Calu3 (cell line): Measurements from ENCODE around the gene HIRIP3. TPM values are rescaled to one million over a fixed set of nuclear protein-coding genes. Genes with fewer than 3 reads are reported as not detected.
"Not testable (repeated sequence)": the region's sequence is repeated elsewhere in the genome, so short reads cannot be mapped to it uniquely, and the experiment has no call there.

Source experiments
- BruUV-seq: library from RNA; stranded (reverse); fragments of 400-500 nt; replicated peaks from 2 replicates; lab custom pipeline; 2021; lab: Mats Ljungman, UMichigan
- CTCF ChIA-PET: fragments of 300-600 bp; sonication (Branson Sonifier 250); formaldehyde crosslinking; loops from one replicate; lab custom pipeline; 2022; ENCODE audit warnings: antibody characterized with exemption; lab: Charles Lee
- DNase-seq: peaks from one replicate; pipeline ENCODE4 v3.0.0; 2022
- H3K27ac Mint-ChIP-seq: one replicate; pipeline ENCODE4 v1.8.0; 2022; ENCODE audit warnings: mixed read lengths; ENCODE audit not compliant: unreplicated experiment
- H3K27me3 Mint-ChIP-seq: one replicate; pipeline ENCODE4 v1.8.0; 2022; ENCODE audit warnings: mixed read lengths; ENCODE audit not compliant: unreplicated experiment
- H3K36me3 Mint-ChIP-seq: one replicate; pipeline ENCODE4 v1.8.0; 2022; ENCODE audit warnings: mild to moderate bottlenecking, moderate library complexity, mixed read lengths; ENCODE audit not compliant: insufficient read depth, unreplicated experiment
- H3K4me1 Mint-ChIP-seq: one replicate; pipeline ENCODE4 v1.8.0; 2022; ENCODE audit warnings: mild to moderate bottlenecking, low read depth, mixed read lengths; ENCODE audit not compliant: unreplicated experiment
- H3K4me3 Mint-ChIP-seq: one replicate; pipeline ENCODE4 v1.8.0; 2022; ENCODE audit warnings: mild to moderate bottlenecking, low read depth, moderate library complexity, mixed read lengths; ENCODE audit not compliant: unreplicated experiment
- H3K9me3 Mint-ChIP-seq: one replicate; pipeline ENCODE4 v1.8.0; 2022; ENCODE audit warnings: low read depth, mixed read lengths; ENCODE audit not compliant: unreplicated experiment
- CTCF ChIP-seq: fragments of 200-600 bp; IDR thresholded peaks from one replicate; pipeline ENCODE4 v1.8.0; 2022; ENCODE audit warnings: antibody characterized with exemption; ENCODE audit not compliant: unreplicated experiment
- intact Hi-C: fragments of 100-400 bp; cut with micrococcal nuclease; formaldehyde crosslinking; loops from one replicate; pipeline ENCODE4 v1.10.0; 2022; ENCODE audit not compliant: unreplicated experiment
- total RNA-seq: library from RNA; stranded (reverse); gene quantifications from 2 replicates; pipeline ENCODE4 v1.2.3, GENCODE V29; 2022

HIRIP3 gene
- total RNA-seq, 1 experiment from 2014 or later, result 28.5 TPM

GRCh38 chr16:29961127-29961478, 34.3 kb downstream of the HIRIP3 start:
- no peak for TF ChIP-seq CTCF
- H3K4me1 Mint-ChIP-seq, result peaks cover 11% of the 10 kb centered on the region
- CTCF ChIA-PET, result interaction anchor here (1.2 to 2.2 kb wide), 6 partner anchors 11 to 62 kb away, joined by 3 to 19 read pairs (median 10); partner anchors contain the start of genes ASPHD1, SEZ6L2 and TAOK2
- H3K9me3 Mint-ChIP-seq, result no peaks in the 10 kb centered on the region
- no peaks in the 10 kb centered on the region for H3K27me3 Mint-ChIP-seq
- peaks cover 32% of the 10 kb centered on the region for H3K36me3 Mint-ChIP-seq
- intact Hi-C loops, result no loop called here
- no peak for DNase-seq
- no TSS peak for BruUV-seq
- H3K27ac Mint-ChIP-seq, result peak overlapping the region; percentile 92
- H3K4me3 Mint-ChIP-seq, result peak overlapping the region; percentile 82

GRCh38 chr16:29959821-29960220, 35.6 kb downstream of the HIRIP3 start:
- H3K27me3 Mint-ChIP-seq, intact Hi-C loops, H3K9me3 Mint-ChIP-seq, BruUV-seq, DNase-seq, H3K4me3 Mint-ChIP-seq, H3K27ac Mint-ChIP-seq: not testable (repeated sequence)
- CTCF ChIA-PET, result interaction anchor here (0.6 kb wide), 2 partner anchors 58 to 1408 kb away, joined by 3 to 4 read pairs; no protein-coding TSS in a partner anchor
- Mint-ChIP-seq H3K36me3 (peaks cover 26% of the 10 kb centered on the region), H3K4me1 (peaks cover 11% of the 10 kb centered on the region)

- no peak for TF ChIP-seq CTCF
- intact Hi-C loops, result no loop called here
- H3K36me3 Mint-ChIP-seq, result peaks cover 26% of the 10 kb centered on the region
- no peak overlapping the region for H3K4me3 Mint-ChIP-seq
- no peak for DNase-seq
- no TSS peak for BruUV-seq
- H3K27me3 Mint-ChIP-seq, result no peaks in the 10 kb centered on the region
- CTCF ChIA-PET, result interaction anchor here (0.6 kb wide), 1 partner anchor 1409 kb away, joined by 3 read pairs; no protein-coding TSS in a partner anchor
- no peaks in the 10 kb centered on the region for H3K9me3 Mint-ChIP-seq
- H3K4me1 Mint-ChIP-seq, result peaks cover 11% of the 10 kb centered on the region
- H3K27ac Mint-ChIP-seq, result no peak overlapping the region
Measured at GRCh38 chr16:29959293-29959692, 36.1 kb downstream of the HIRIP3 start.

GRCh38 chr16:29958756-29959155, 36.7 kb downstream of the HIRIP3 start:
- no TSS peak for BruUV-seq
- Mint-ChIP-seq H3K27me3 (no peaks in the 10 kb centered on the region), H3K27ac (no peak overlapping the region), H3K4me3 (no peak overlapping the region), H3K9me3 (no peaks in the 10 kb centered on the region), H3K4me1 (peaks cover 11% of the 10 kb centered on the region), H3K36me3 (peaks cover 26% of the 10 kb centered on the region)
- intact Hi-C loops, result no loop called here
- CTCF ChIA-PET, result no interaction called here
- no peak for TF ChIP-seq CTCF
- DNase-seq, result no peak

GRCh38 chr16:29951625-29952365, 43.6 kb downstream of the HIRIP3 start:
- no peak for DNase-seq
- Mint-ChIP-seq H3K4me3 (no peak overlapping the region), H3K36me3 (no peaks in the 10 kb centered on the region), H3K27me3 (no peaks in the 10 kb centered on the region), H3K27ac (no peak overlapping the region), H3K9me3 (no peaks in the 10 kb centered on the region), H3K4me1 (no peaks in the 10 kb centered on the region)
- no TSS peak for BruUV-seq
- no peak for TF ChIP-seq CTCF
- CTCF ChIA-PET, result no interaction called here
- intact Hi-C loops, result no loop called here
